Measurements from ENCODE around the gene SMIM43. TPM values are rescaled to one million over a fixed set of nuclear protein-coding genes. Genes with fewer than 3 reads are reported as not detected.

The SMIM43 gene
- total RNA-seq, 3 donors from 2014 or later, result 1.0 TPM; not detected in 2

DNA sequence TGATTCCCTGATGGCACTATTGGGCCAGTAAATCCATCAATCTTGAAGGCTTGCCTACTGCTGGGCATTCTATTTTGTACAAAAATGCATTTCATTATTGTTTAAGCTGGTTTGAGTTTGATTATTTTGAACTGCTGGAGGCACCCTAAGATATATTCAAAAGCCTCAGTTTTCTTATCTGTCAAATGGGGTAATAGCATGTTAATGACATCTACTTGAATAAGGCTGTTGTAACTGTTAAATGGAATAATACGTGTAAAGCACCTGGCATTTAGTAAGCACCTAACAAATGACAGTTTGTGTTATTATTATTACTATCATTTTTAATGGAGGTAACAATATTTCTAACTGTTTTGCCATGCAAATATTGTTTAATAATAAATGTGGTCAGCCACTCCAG, 6.9 kb upstream of the SMIM43 start:
- ATAC-seq, result no peak
- intact Hi-C loops (cut with DNase I, micrococcal nuclease), result no loop called here
- no peaks in the 10 kb centered on the region for H3K4me1 ChIP-seq (ENCODE audit: low read depth)
- no peak overlapping the region for H3K4me3 ChIP-seq
- TF ChIP-seq, protein P1, sequence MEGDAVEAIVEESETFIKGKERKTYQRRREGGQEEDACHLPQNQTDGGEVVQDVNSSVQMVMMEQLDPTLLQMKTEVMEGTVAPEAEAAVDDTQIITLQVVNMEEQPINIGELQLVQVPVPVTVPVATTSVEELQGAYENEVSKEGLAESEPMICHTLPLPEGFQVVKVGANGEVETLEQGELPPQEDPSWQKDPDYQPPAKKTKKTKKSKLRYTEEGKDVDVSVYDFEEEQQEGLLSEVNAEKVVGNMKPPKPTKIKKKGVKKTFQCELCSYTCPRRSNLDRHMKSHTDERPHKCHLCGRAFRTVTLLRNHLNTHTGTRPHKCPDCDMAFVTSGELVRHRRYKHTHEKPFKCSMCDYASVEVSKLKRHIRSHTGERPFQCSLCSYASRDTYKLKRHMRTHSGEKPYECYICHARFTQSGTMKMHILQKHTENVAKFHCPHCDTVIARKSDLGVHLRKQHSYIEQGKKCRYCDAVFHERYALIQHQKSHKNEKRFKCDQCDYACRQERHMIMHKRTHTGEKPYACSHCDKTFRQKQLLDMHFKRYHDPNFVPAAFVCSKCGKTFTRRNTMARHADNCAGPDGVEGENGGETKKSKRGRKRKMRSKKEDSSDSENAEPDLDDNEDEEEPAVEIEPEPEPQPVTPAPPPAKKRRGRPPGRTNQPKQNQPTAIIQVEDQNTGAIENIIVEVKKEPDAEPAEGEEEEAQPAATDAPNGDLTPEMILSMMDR (IDR thresholded peaks at IDR 0.05), result no peak
- no peaks in the 10 kb centered on the region for H3K36me3 ChIP-seq (ENCODE audit: low read depth)
- DNase-seq, result no peak
- H3K9me3 ChIP-seq, result no peaks in the 10 kb centered on the region

- ATAC-seq (no peak), DNase-seq (no peak)
- H3K4me3 ChIP-seq, result no peak overlapping the region
- peaks cover 4% of the 10 kb centered on the region for H3K4me1 ChIP-seq (ENCODE audit: low read depth)
- TF ChIP-seq, protein P1 (IDR thresholded peaks at IDR 0.05), result no peak
- intact Hi-C loops (cut with DNase I, micrococcal nuclease), result no loop called here
- H3K36me3 ChIP-seq (ENCODE audit: low read depth), result no peaks in the 10 kb centered on the region
- H3K9me3 ChIP-seq, result no peaks in the 10 kb centered on the region
Observed at GRCh38 chr4:121769341-121769740, 4.4 kb upstream of the SMIM43 start.

- intact Hi-C loops (cut with DNase I, micrococcal nuclease), result no loop called here
Observed at GRCh38 chr4:121767166-121767565, 2.2 kb upstream of the SMIM43 start.

DNA sequence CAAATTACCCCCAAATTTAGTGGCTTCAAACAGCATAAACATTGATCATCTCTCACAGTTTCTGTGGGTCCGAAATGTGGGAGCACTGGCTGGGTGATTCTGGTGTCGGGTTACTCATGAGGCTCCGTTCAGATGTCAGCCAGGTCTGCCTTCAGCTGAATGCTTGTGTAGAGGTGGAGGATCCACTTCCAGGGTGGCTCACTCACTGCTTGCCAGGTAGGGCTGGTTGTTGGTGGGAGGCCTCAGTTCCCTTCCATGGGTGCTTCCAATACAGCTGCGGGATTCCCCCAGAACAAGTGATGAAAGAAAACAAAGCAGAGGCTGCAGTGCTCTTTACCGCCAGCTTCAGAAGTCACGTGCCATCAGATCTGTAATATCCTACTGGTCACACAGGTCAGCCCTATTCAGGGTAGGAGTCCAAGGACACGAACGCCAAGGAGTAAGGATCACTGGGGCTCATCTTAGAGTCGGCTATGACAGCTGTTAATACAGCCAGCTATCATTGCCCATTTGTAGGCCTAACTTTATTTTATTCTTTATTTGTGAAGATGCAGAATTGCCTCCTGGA, 1.1 kb upstream of the SMIM43 start:
- ATAC-seq, result no peak
- DNase-seq, result no peak

More at GRCh38 chr4:121767166-121767565, 2.2 kb upstream of the SMIM43 start:
- no peak overlapping the region for H3K4me3 ChIP-seq
- TF ChIP-seq, protein P1 (IDR thresholded peaks at IDR 0.05), result no peak
- no peaks in the 10 kb centered on the region for H3K36me3 ChIP-seq (ENCODE audit: low read depth)
- H3K4me1 ChIP-seq (ENCODE audit: low read depth), result peaks cover 4% of the 10 kb centered on the region
- ATAC-seq (no peak), DNase-seq (no peak)
- no peaks in the 10 kb centered on the region for H3K9me3 ChIP-seq

GRCh38 chr4:121765368-121765705, 373 bp upstream of the SMIM43 start:
- no peaks in the 10 kb centered on the region for H3K36me3 ChIP-seq (ENCODE audit: low read depth)
- peaks cover 4% of the 10 kb centered on the region for H3K4me1 ChIP-seq (ENCODE audit: low read depth)
- intact Hi-C loops (cut with DNase I, micrococcal nuclease), result no loop called here
- TF ChIP-seq, protein P1 (IDR thresholded peaks at IDR 0.05), result no peak
- H3K4me3 ChIP-seq, result no peak overlapping the region
- no peak for ATAC-seq
- DNase-seq, result no peak
- no peaks in the 10 kb centered on the region for H3K9me3 ChIP-seq

More for the DNA sequence above, 1.1 kb upstream of the SMIM43 start:
- intact Hi-C loops (cut with DNase I, micrococcal nuclease), result no loop called here
- Histone ChIP-seq H3K9me3 (no peaks in the 10 kb centered on the region), H3K36me3 (ENCODE audit: low read depth) (no peaks in the 10 kb centered on the region), H3K4me3 (no peak overlapping the region), H3K4me1 (ENCODE audit: low read depth) (peaks cover 4% of the 10 kb centered on the region)
- TF ChIP-seq, protein P1 (IDR thresholded peaks at IDR 0.05), result no peak

DNA sequence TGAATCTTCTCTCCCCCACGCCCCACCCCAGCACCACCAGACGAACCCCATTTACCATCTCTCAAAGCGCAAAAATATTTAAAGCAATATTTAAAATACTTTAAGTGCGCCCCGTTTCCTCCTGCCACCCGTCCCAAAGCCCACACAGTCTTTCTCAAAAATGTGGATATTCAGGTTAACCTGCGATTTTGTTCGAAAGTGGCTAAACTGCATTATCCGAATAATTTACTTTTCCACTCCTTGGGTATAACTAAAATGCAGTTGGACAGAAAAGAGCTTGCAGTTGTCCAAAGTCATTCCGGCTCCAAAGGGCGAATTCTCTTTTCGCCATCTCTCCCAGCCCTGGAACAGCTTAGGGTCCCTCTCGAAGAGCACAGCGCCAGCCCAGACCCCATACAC, 662 bp downstream of the SMIM43 start:
- ATAC-seq, result no peak
- DNase-seq, result no peak
- H3K9me3 ChIP-seq, result no peaks in the 10 kb centered on the region
- H3K4me1 ChIP-seq (ENCODE audit: low read depth), result peaks cover 4% of the 10 kb centered on the region
- no peaks in the 10 kb centered on the region for H3K36me3 ChIP-seq (ENCODE audit: low read depth)
- H3K4me3 ChIP-seq, result no peak overlapping the region
- intact Hi-C loops (cut with DNase I, micrococcal nuclease), result no loop called here
- TF ChIP-seq, protein P1 (IDR thresholded peaks at IDR 0.05), result no peak

All from mucosa of descending colon (tissue), 3 donors.